Gastrocnemius medialis (tissue), 4 donors: ENCODE measurements around the gene PRDM16. TPM values are rescaled to one million over a fixed set of nuclear protein-coding genes. Genes with fewer than 3 reads are reported as not detected.

Source experiments
- ATAC-seq, 2 donors: fragments of 150-250 bp; one replicate each; pipeline ENCODE4 v1.9.1; 2016
- DNase-seq, 2 donors: peaks; one replicate each; pipeline ENCODE4 v3.0.0-alpha.2; 2019
- H3K27ac ChIP-seq, 4 donors: fragments of 200-600 bp; sonication (generic); 1 replicate in 1 of 4; 2 replicates in 3 of 4; pipeline ENCODE4 v1.5.1; 2016 to 2018; ENCODE audit warnings: mild to moderate bottlenecking in 2 of 4, moderate library complexity in 1 of 4
- H3K27me3 ChIP-seq, 3 donors: fragments of 200-600 bp; sonication (generic) in 2 of 3; 1 replicate in 1 of 3; 2 replicates in 2 of 3; pipeline versions ENCODE4 v1.5.1 to v1.6.0; 2016 to 2019; ENCODE audit warnings: mild to moderate bottlenecking in 1 of 3, moderate library complexity in 1 of 3
- H3K36me3 ChIP-seq, 2 donors: fragments of 200-600 bp; sonication (generic) in 1 of 2; one replicate each; pipeline ENCODE4 v1.5.1; 2017 to 2018
- H3K4me1 ChIP-seq, 2 donors: fragments of 200-600 bp; sonication (generic) in 1 of 2; one replicate each; pipeline ENCODE4 v1.5.1; 2016 to 2017; ENCODE audit warnings: mild to moderate bottlenecking in 2 of 2
- H3K4me3 ChIP-seq, 4 donors: fragments of 200-600 bp; sonication (generic) in 3 of 4; 1 replicate in 1 of 4; 2 replicates in 3 of 4; pipeline ENCODE4 v1.5.1; 2016 to 2019; ENCODE audit warnings: mild to moderate bottlenecking in 2 of 4
- H3K9me3 ChIP-seq, 3 donors: fragments of 200-600 bp; sonication (generic) in 2 of 3; 1 replicate in 1 of 3; 2 replicates in 2 of 3; pipeline ENCODE4 v1.5.1; 2016 to 2019
- POLR2A ChIP-seq, 2 donors: fragments of 450-650 bp; IDR thresholded peaks; one replicate each; pipeline ENCODE4 v1.6.1; 2017; ENCODE audit warnings: antibody characterized with exemption in 2 of 2, mild to moderate bottlenecking in 2 of 2, moderate library complexity in 2 of 2
- in situ Hi-C, 4 donors: fragments of 200-750 bp; cut with MboI; loops; one replicate each; pipeline versions ENCODE4 v1.15.0 to v1.8.0; 2017; ENCODE audit warnings: low sequenced_read_pairs in 4 of 4
- intact Hi-C: fragments of 100-400 bp; cut with DNase I; formaldehyde crosslinking; loops from one replicate; pipeline ENCODE4 v1.15.1; 2023; ENCODE audit warnings: low total_unique reads
- total RNA-seq, 4 donors: library from RNA; depleted of rRNA; stranded (reverse); fragments of >200 nt; gene quantifications; one replicate each; pipeline versions ENCODE4 v1.1.0 to v1.2.3, GENCODE V29; 2016
- TF ChIP-seq, protein P1 (sequence below), 5 experiments: fragments of 450-650 bp in 3 of 5; fragments of 200-600 bp in 2 of 5; sonication (generic) in 2 of 5; IDR thresholded peaks in 4 of 5; conservative IDR thresholded peaks in 1 of 5; 1 replicate in 4 of 5; 2 replicates in 1 of 5; pipeline ENCODE4 v1.5.1; 2016 to 2019; ENCODE audit warnings: antibody characterized with exemption in 5 of 5, mild to moderate bottlenecking in 3 of 5, moderate library complexity in 3 of 5

Gene PRDM16
- total RNA-seq, 4 donors from 2014 or later = 0.03 to 0.19 (median 0.17) TPM

DNA sequence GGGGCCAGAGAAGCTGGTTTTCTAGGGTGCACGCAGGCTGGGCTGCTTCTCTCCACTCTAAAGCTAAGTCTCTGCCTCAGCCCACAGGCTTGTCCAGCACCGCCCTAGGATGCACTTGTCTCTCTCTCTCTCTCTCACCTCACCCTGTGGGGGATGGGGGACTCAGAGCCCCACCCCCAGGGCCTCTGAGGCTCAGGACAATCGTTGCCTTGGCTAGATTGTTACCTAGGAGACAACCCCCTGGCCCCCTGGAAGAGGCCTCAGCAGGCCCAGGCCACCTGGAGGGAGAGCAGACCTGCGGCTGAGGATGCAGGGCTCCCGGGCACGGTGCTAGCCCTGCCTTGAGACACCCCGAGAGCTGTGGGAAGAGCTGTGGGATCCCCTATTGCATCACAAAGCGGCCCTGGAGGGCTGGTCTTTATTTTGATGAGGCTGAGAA, 47.8 kb upstream of the PRDM16 start, which contains the start of gene ACTRT2:
Gene ACTRT2 (plus strand): TSS at position 235 of the 439 bp plus-strand sequence. CDS start 220 bp downstream, outside the sequence.
- H3K4me3 ChIP-seq = no peak within 1 kb of the TSS
- H3K27me3 ChIP-seq = peaks cover 0 to 4% (median 3%) of the 10 kb centered on the region in 3 donors
- no peaks in the 10 kb centered on the region for H3K9me3 ChIP-seq
- TF ChIP-seq POLR2A (IDR thresholded peaks at IDR 0.05) = no peak
- TF ChIP-seq, protein P1, sequence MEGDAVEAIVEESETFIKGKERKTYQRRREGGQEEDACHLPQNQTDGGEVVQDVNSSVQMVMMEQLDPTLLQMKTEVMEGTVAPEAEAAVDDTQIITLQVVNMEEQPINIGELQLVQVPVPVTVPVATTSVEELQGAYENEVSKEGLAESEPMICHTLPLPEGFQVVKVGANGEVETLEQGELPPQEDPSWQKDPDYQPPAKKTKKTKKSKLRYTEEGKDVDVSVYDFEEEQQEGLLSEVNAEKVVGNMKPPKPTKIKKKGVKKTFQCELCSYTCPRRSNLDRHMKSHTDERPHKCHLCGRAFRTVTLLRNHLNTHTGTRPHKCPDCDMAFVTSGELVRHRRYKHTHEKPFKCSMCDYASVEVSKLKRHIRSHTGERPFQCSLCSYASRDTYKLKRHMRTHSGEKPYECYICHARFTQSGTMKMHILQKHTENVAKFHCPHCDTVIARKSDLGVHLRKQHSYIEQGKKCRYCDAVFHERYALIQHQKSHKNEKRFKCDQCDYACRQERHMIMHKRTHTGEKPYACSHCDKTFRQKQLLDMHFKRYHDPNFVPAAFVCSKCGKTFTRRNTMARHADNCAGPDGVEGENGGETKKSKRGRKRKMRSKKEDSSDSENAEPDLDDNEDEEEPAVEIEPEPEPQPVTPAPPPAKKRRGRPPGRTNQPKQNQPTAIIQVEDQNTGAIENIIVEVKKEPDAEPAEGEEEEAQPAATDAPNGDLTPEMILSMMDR (IDR thresholded peaks at IDR 0.05 in 4 of 5, conservative IDR thresholded peaks at IDR 0.05 in 1 of 5) = no peak
- H3K4me1 ChIP-seq = no peaks in the 10 kb centered on the region
- ATAC-seq (no peak), DNase-seq (no peak)
- no peaks in the 10 kb centered on the region for H3K36me3 ChIP-seq
- in situ Hi-C loops (loop anchor here in 3 of 4 donors (25.0 kb wide), 3 partner anchors 266 to 391 kb away; no protein-coding TSS in a partner anchor), intact Hi-C loops (no loop called here)
- no peak within 1 kb of the TSS for H3K27ac ChIP-seq

DNA sequence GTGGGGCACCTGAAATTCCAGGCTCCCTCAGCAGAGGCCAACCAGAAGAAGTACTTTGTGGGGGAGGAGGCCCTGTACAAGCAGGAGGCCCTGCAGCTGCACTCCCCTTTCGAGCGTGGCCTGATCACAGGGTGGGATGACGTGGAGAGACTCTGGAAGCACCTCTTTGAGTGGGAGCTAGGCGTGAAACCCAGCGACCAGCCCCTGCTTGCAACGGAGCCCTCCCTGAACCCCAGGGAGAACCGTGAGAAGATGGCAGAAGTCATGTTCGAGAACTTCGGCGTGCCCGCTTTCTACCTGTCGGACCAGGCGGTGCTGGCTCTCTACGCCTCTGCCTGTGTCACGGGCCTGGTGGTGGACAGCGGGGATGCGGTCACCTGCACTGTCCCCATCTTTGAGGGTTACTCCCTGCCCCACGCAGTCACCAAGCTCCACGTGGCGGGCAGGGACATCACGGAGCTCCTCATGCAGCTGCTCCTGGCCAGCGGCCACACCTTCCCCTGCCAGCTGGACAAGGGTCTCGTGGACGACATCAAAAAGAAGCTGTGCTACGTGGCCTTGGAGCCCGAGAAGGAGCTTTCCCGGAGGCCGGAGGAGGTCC, 47.1 kb upstream of the PRDM16 start:
- no peak overlapping the region for H3K27ac ChIP-seq
- intact Hi-C loops = no loop called here
- no peak for ATAC-seq
- DNase-seq = no peak
- TF ChIP-seq, protein P1 (IDR thresholded peaks at IDR 0.05 in 4 of 5, conservative IDR thresholded peaks at IDR 0.05 in 1 of 5) = no peak
- TF ChIP-seq POLR2A (IDR thresholded peaks at IDR 0.05) = no peak
- H3K4me3 ChIP-seq = no peak overlapping the region
- in situ Hi-C loops = loop anchor here in 3 of 4 donors (25.0 kb wide), 3 partner anchors 265 to 390 kb away; no protein-coding TSS in a partner anchor
- peaks cover 0 to 3% (median 3%) of the 10 kb centered on the region in 3 donors for H3K27me3 ChIP-seq
- no peaks in the 10 kb centered on the region for H3K36me3 ChIP-seq
- H3K4me1 ChIP-seq = no peaks in the 10 kb centered on the region
- H3K9me3 ChIP-seq = no peaks in the 10 kb centered on the region

DNA sequence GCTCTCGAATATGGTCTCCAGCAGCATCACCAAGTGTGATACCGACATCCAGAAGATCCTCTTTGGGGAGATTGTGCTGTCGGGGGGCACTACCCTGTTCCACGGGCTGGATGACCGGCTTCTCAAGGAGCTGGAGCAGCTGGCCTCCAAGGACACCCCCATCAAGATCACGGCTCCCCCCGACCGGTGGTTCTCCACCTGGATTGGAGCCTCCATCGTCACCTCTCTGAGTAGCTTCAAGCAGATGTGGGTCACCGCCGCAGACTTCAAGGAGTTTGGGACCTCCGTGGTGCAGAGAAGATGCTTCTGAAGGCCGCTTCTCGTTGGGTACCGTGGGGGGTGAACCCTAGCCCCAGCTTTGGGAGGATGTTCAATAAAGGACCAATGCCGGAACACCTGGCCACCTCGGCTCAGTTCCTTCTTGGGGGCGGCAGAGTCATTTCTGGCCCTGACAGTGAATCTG, 46.5 kb upstream of the PRDM16 start:
- peaks cover 0 to 3% (median 2%) of the 10 kb centered on the region in 3 donors for H3K27me3 ChIP-seq

DNA sequence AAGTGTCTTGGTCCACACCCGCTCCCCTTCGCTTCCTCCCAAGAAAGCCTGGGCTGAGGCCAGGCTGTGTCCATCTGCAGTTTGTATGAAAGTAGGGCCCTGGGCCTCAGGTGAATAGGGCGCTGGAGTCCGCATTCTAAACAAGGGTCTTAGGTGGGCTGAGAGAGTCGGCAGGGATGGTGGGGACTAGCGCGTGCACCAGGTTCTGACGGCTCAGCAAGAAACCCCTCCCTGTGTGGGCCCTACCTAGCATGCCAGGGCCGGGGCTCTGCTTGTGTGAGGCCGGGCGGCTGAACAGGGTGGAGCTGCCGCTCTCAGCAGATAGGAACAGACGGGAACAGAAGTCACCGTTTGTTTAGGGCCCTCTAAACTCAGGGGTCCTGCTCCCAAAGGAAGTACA, 46.0 kb upstream of the PRDM16 start:
- DNase-seq (no peak), ATAC-seq (no peak)
- peaks cover 0 to 5% (median 3%) of the 10 kb centered on the region in 3 donors for H3K27me3 ChIP-seq
- no peaks in the 10 kb centered on the region for H3K36me3 ChIP-seq
- TF ChIP-seq, protein P1 (IDR thresholded peaks at IDR 0.05 in 4 of 5, conservative IDR thresholded peaks at IDR 0.05 in 1 of 5) = no peak
- no peak for TF ChIP-seq POLR2A (IDR thresholded peaks at IDR 0.05)
- intact Hi-C loops (no loop called here), in situ Hi-C loops (loop anchor here in 3 of 4 donors (25.0 kb wide), 3 partner anchors 264 to 389 kb away; no protein-coding TSS in a partner anchor)
- H3K9me3 ChIP-seq = no peaks in the 10 kb centered on the region
- no peak overlapping the region for H3K4me3 ChIP-seq
- no peak overlapping the region for H3K27ac ChIP-seq
- H3K4me1 ChIP-seq = no peaks in the 10 kb centered on the region

More for the DNA sequence above, 46.5 kb upstream of the PRDM16 start:
- H3K4me3 ChIP-seq = no peak overlapping the region
- in situ Hi-C loops = loop anchor here in 3 of 4 donors (25.0 kb wide), 3 partner anchors 265 to 390 kb away; no protein-coding TSS in a partner anchor
- no peaks in the 10 kb centered on the region for H3K4me1 ChIP-seq
- TF ChIP-seq, protein P1 (IDR thresholded peaks at IDR 0.05 in 4 of 5, conservative IDR thresholded peaks at IDR 0.05 in 1 of 5) = no peak
- no peak for TF ChIP-seq POLR2A (IDR thresholded peaks at IDR 0.05)
- no peaks in the 10 kb centered on the region for H3K9me3 ChIP-seq
- intact Hi-C loops = no loop called here
- ATAC-seq (no peak), DNase-seq (no peak)
- H3K36me3 ChIP-seq = no peaks in the 10 kb centered on the region
- H3K27ac ChIP-seq = no peak overlapping the region
